Keratinocyte (primary cell): ENCODE data around the gene LGR6. TPM values are rescaled to one million over a fixed set of nuclear protein-coding genes. Genes with fewer than 3 reads are reported as not detected.

Source experiments
- DNase-seq: peaks from one replicate; pipeline ENCODE4 v3.0.0-alpha.2; 2011; ENCODE audit warnings: low read depth, missing footprints, low spot score
- FAIRE-seq: peaks from 2 replicates; lab custom pipeline; 2011; peaks lifted over from hg19 to GRCh38; lab: Jason Lieb, UNC
- H2AFZ ChIP-seq: 2 replicates; pipeline ENCODE4 v1.6.0; 2012; ENCODE audit warnings: low read length, control low read depth, inconsistent platforms; ENCODE audit not compliant: control insufficient read depth
- H3K27ac ChIP-seq: 2 replicates; pipeline ENCODE4 v1.5.1; 2011; ENCODE audit warnings: low read length; ENCODE audit not compliant: control insufficient read depth, insufficient read depth
- H3K27me3 ChIP-seq: 3 replicates; pipeline ENCODE4 v1.6.0; 2011; ENCODE audit warnings: low read length; ENCODE audit not compliant: control insufficient read depth, insufficient read depth; ENCODE audit errors: extremely low read depth
- H3K36me3 ChIP-seq, 2 experiments: 2 replicates in 1 of 2; 3 replicates in 1 of 2; pipeline ENCODE4 v1.5.1; 2011; ENCODE audit warnings: low read length in 2 of 2, mild to moderate bottlenecking in 1 of 2; ENCODE audit not compliant: control insufficient read depth in 2 of 2, insufficient read depth in 2 of 2; ENCODE audit errors: extremely low read depth in 1 of 2
- H3K4me1 ChIP-seq: 3 replicates; pipeline ENCODE4 v1.5.1; 2011; ENCODE audit warnings: low read length; ENCODE audit not compliant: control insufficient read depth, insufficient read depth; ENCODE audit errors: extremely low read depth
- H3K4me2 ChIP-seq: 3 replicates; pipeline ENCODE4 v1.6.0; 2011; ENCODE audit warnings: low read depth, low read length; ENCODE audit not compliant: control insufficient read depth, insufficient read depth; ENCODE audit errors: extremely low read depth
- H3K4me3 ChIP-seq, 3 experiments: fragments of 200-600 bp in 1 of 3; sonication (generic) in 1 of 3; 2 replicates in 2 of 3; 3 replicates in 1 of 3; pipeline ENCODE4 v1.5.1; 2011 to 2016; ENCODE audit warnings: low read length in 3 of 3, mild to moderate bottlenecking in 3 of 3, control low read depth in 2 of 3, inconsistent platforms in 1 of 3, low read depth in 1 of 3, mixed read lengths in 1 of 3, mixed run types in 1 of 3, moderate library complexity in 1 of 3; ENCODE audit not compliant: control insufficient read depth in 2 of 3, insufficient read depth in 2 of 3; ENCODE audit errors: extremely low read depth in 1 of 3
- H3K79me2 ChIP-seq: 2 replicates; pipeline ENCODE4 v1.6.0; 2012; ENCODE audit warnings: low read length; ENCODE audit not compliant: control insufficient read depth, insufficient read depth
- H3K9ac ChIP-seq: 3 replicates; pipeline ENCODE4 v1.6.0; 2011; ENCODE audit warnings: low read length; ENCODE audit not compliant: control insufficient read depth, insufficient read depth; ENCODE audit errors: extremely low read depth
- H3K9me1 ChIP-seq: 3 replicates; pipeline ENCODE4 v1.6.0; 2011; ENCODE audit warnings: low read length; ENCODE audit not compliant: control insufficient read depth, insufficient read depth; ENCODE audit errors: extremely low read depth
- H3K9me3 ChIP-seq: 2 replicates; pipeline ENCODE4 v1.5.1; 2012; ENCODE audit warnings: low read depth, low read length; ENCODE audit not compliant: control insufficient read depth
- H4K20me1 ChIP-seq: 3 replicates; pipeline ENCODE4 v1.6.0; 2011; ENCODE audit warnings: low read length; ENCODE audit not compliant: control insufficient read depth, insufficient read depth; ENCODE audit errors: extremely low read depth
- EZH2 ChIP-seq: IDR thresholded peaks from one replicate; pipeline ENCODE4 v1.6.1; 2012; ENCODE audit warnings: inconsistent platforms, mild to moderate bottlenecking, low read length, moderate library complexity
- dilution Hi-C: fragments of 300-500 bp; cut with MboI; formaldehyde crosslinking; loops from one replicate; pipeline ENCODE4 v1.7.0; 2020; ENCODE audit warnings: low sequenced_read_pairs; ENCODE audit not compliant: extremely low pct_ligation_motif_present
- polyA plus RNA-seq, 5 experiments: library from polyadenylated mRNA; depleted of rRNA in 3 of 5; stranded (reverse) in 3 of 5; stranded (forward) in 1 of 5; unstranded in 1 of 5; fragments of >200 nt; gene quantifications; 1 replicate in 1 of 5; 2 replicates in 3 of 5; 3 replicates in 1 of 5; pipeline versions ENCODE4 v1.2.1 to v1.2.3, GENCODE V29; 2011 to 2012; ENCODE audit warnings: missing spikeins in 2 of 5, low read depth in 1 of 5, low replicate concordance in 1 of 5
- TF ChIP-seq, protein P1 (sequence below), 3 experiments: IDR thresholded peaks in 1 of 3; conservative IDR thresholded peaks in 1 of 3; optimal IDR thresholded peaks in 1 of 3; 2 replicates in 2 of 3; 3 replicates in 1 of 3; pipeline versions ENCODE3 to v1.5.1; 2011; ENCODE audit warnings: low read length in 3 of 3, mild to moderate bottlenecking in 3 of 3, moderate library complexity in 2 of 3, control low read depth in 1 of 3, inconsistent platforms in 1 of 3; ENCODE audit not compliant: insufficient read depth in 2 of 3; ENCODE audit errors: extremely low read depth in 1 of 3

The LGR6 gene
- polyA plus RNA-seq, 1 donor (not counting 4 experiments of a cell fraction or from before 2014, with no cell fraction given) = 0.42 TPM

DNA sequence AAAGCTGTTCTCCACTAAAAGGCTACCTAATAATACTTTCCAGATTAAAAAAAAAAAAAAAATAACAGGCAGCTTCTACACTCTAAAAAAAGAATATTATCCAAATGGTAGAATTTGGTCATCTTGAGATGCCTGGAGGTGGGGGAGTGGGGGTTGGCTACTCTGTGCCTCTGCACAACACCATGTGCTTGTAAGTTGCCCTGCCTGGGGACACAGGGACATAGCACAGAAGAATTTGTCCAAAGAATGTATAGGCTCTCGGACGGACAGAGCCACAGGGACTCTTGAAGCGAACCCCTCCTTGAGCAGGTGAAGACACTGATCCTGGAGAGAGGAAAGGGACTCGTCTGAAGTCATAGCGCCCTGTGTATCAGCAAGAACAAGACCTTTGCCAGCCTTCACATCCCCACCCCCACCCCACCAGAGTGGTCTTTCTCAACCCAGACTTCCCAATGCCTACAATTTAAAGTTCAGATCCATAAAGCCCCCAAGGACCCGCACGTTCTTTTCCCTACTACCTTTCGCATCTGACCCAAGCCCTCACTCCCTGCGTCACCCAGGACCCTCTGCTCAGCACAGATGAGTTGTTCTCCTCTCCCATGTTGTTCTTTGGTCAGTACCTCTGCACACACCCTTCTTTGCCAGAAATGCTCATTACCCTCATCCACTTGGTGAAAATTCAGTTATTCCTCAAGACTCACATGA is 72.6 kb downstream of the LGR6 start:
- no peak for TF ChIP-seq EZH2
- TF ChIP-seq, protein P1, sequence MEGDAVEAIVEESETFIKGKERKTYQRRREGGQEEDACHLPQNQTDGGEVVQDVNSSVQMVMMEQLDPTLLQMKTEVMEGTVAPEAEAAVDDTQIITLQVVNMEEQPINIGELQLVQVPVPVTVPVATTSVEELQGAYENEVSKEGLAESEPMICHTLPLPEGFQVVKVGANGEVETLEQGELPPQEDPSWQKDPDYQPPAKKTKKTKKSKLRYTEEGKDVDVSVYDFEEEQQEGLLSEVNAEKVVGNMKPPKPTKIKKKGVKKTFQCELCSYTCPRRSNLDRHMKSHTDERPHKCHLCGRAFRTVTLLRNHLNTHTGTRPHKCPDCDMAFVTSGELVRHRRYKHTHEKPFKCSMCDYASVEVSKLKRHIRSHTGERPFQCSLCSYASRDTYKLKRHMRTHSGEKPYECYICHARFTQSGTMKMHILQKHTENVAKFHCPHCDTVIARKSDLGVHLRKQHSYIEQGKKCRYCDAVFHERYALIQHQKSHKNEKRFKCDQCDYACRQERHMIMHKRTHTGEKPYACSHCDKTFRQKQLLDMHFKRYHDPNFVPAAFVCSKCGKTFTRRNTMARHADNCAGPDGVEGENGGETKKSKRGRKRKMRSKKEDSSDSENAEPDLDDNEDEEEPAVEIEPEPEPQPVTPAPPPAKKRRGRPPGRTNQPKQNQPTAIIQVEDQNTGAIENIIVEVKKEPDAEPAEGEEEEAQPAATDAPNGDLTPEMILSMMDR (optimal IDR thresholded peaks at IDR 0.05 in 1 of 3, IDR thresholded peaks at IDR 0.05 in 1 of 3, conservative IDR thresholded peaks at IDR 0.05 in 1 of 3; ENCODE audit: extremely low read depth in 1 of 3, insufficient read depth in 2 of 3, low read length in 3 of 3) = no peak
- dilution Hi-C loops = no loop called here
- no peak overlapping the region for H3K4me3 ChIP-seq
- H3K9me1 ChIP-seq = no peaks in the 10 kb centered on the region
- no peaks in the 10 kb centered on the region for H4K20me1 ChIP-seq
- no peak overlapping the region for H3K4me2 ChIP-seq
- no peak for FAIRE-seq
- no peak overlapping the region for H2AFZ ChIP-seq
- no peak overlapping the region for H3K9ac ChIP-seq
- H3K4me1 ChIP-seq = peaks cover 3% of the 10 kb centered on the region
- no peaks in the 10 kb centered on the region for H3K9me3 ChIP-seq
- H3K27me3 ChIP-seq = peaks cover 22% of the 10 kb centered on the region
- no peaks in the 10 kb centered on the region for H3K36me3 ChIP-seq
- no peak for DNase-seq
- no peak overlapping the region for H3K27ac ChIP-seq
- no peaks in the 10 kb centered on the region for H3K79me2 ChIP-seq

GRCh38 chr1:202268032-202268431 is 74.4 kb downstream of the LGR6 start:
- Histone ChIP-seq H3K9me3 (no peaks in the 10 kb centered on the region), H3K79me2 (no peaks in the 10 kb centered on the region), H3K9ac (no peak overlapping the region), H3K4me3 (no peak overlapping the region), H4K20me1 (no peaks in the 10 kb centered on the region), H3K27me3 (peaks cover 22% of the 10 kb centered on the region), H3K9me1 (no peaks in the 10 kb centered on the region), H3K27ac (no peak overlapping the region), H3K4me2 (no peak overlapping the region), H3K36me3 (no peaks in the 10 kb centered on the region), H2AFZ (no peak overlapping the region), H3K4me1 (peaks cover 3% of the 10 kb centered on the region)
- dilution Hi-C loops = no loop called here
- TF ChIP-seq, protein P1 (optimal IDR thresholded peaks at IDR 0.05 in 1 of 3, IDR thresholded peaks at IDR 0.05 in 1 of 3, conservative IDR thresholded peaks at IDR 0.05 in 1 of 3; ENCODE audit: extremely low read depth in 1 of 3, insufficient read depth in 2 of 3, low read length in 3 of 3) = peak in 2 of 3 experiments; percentile 40 to 45
- no peak for TF ChIP-seq EZH2
- DNase-seq (no peak), FAIRE-seq (no peak)
